LNCAP (cell line): ENCODE measurements around the gene ADK.

ENCODE experiments used
- CTCF ChIP-seq: fragments of 450-650 bp; IDR thresholded peaks from 2 replicates; pipeline ENCODE4 v1.5.1; 2017; ENCODE audit warnings: mild to moderate bottlenecking

Gene ADK

GRCh38 chr10:74675484-74675883 is 524.5 kb downstream of the ADK start:
- TF ChIP-seq CTCF = no peak

DNA sequence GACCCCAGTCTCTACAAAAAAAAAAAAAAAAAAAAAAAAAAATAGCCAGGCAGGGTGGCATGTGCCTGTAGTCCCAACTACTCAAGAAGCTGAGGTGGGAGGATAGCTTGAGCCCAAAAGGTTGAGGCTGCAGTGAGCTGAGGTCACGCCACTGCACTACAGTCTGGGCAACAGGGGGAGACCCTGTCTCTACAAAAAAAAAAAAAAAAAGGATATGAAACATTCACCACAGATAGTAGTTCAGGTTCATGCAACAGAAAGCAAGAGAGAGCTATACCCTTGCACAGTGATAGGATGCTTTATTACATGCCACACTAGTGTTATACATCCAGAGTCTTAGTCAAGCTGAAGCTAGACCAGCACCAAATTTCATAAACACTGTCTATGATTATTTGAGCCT is 526.9 kb downstream of the ADK start:
- TF ChIP-seq CTCF = no peak

DNA sequence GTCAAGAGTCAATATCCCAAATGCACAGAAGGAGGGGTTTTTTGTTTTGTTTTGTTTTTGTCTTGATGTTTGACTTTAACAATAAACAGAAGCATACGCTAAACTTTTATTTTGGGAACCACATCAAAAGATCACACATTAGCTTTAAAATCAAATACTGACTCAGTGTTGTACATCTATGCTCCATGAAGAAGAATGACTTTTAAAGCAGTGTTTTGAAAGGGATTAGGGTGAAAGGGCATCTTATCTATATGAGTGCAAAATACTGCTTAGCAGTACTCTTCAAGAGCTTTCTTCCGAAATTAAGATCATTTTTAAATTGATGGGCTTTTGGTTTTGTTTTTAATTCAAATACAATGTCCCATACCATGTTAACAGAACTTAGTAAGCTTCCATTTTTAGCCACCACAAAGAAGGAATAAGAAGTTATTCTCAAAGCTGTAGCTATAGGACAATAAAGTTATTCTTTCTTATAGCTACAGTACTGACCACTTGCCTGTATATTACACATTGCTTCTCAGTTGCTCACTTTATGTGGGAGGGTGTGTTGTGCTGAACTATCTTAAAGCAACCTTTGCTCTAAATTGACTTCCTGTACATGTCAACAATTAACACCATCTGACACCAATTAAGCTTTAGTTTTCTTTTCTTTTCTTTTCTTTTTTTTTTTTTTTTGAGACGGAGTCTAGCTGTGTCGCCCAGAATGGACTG is 531.1 kb downstream of the ADK start:
- no peak for TF ChIP-seq CTCF

GRCh38 chr10:74683067-74683466 is 532.0 kb downstream of the ADK start:
- no peak for TF ChIP-seq CTCF

DNA sequence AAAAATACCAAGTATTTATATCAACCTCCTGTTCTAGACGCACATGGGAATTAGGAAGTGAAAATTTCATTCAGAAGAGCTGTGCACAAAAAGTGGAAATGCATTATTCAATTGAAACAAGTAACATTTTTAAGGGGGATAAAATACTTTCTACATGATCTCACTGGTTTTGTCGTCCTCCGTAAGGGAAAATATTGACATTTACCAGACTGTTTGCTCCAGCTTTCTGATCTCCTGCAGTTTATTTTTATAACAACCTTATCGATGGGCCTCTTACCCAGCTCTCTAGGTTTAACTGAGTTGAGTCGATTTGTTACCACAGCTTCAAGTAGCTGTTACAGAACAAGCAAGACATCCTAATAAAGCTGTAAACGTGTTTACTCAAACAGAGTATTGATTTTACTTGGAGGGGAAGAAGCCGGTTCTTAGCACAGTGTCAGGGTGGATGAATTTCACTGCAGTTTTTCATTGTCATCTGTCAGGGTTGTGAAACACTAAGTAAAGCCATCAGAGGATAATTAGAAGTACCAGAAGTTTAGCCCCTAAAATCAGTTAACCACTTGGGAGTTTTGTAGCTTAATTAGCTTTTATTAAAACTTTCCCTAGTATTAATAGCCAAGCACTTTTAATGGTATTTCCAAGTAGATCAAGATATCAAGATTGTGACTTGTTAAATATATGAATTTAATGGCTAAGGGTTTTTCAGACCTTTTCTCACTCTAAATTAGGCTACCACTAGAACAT is 532.8 kb downstream of the ADK start:
- no peak for TF ChIP-seq CTCF

DNA sequence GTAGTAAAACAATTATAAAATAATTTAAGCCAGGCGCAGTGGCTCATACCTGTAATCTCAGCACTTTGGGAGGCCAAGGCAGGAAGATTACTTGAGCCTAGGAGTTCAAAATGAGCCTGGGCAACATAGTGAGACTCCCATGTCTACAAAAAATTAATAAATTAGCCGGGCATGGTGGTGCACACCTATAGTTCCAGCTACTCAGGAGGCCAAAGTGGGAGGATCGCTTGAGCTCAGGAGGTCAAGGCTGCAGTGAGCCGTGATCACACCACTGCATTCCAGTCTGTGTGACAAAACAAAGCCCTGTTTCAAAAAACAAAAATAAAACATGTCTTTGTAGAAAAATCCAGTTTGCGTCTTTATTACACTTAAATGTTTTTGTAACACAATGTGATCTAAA is 533.4 kb downstream of the ADK start:
- no peak for TF ChIP-seq CTCF

DNA sequence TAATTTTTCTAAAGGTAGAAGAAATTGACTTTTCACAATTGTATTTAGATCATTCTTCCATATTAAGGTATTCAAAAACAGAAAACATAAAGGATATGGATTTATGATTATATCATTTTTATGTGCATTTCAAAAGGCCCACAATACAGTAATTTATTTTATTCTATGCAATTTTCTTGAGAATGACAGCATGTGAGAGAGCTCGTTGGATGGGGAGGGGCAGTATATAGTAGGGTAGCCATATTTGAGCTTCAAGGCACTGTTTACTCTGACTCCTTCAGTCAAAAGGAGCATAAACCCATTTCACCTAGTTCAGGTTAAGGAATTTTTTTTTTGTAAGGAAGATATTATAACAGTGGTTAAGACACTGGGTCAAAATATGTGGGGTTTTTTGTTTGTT is 534.5 kb downstream of the ADK start:
- TF ChIP-seq CTCF = no peak
